Left lung (tissue), 10 donors: ENCODE results near the gene RNF144B. TPM values are rescaled to one million over a fixed set of nuclear protein-coding genes. Genes with fewer than 3 reads are reported as not detected.

Experiments used
- ATAC-seq: fragments of 200-7000 bp; cut with Tn5 transposase; one replicate; pipeline ENCODE4 v1.9.1; 2020; ENCODE audit warnings: moderate library complexity
- DNase-seq, 4 donors: peaks; one replicate each; pipeline ENCODE4 v3.0.0-alpha.2; 2013 to 2020
- H3K27ac ChIP-seq, 2 donors: fragments of 200-600 bp; sonication (generic) in 1 of 2; one replicate each; pipeline versions ENCODE4 v1.5.0 to v1.8.0; 2020 to 2021
- H3K27me3 ChIP-seq, 2 donors: fragments of 200-600 bp; sonication (generic) in 1 of 2; one replicate each; pipeline versions ENCODE4 v1.5.0 to v1.8.0; 2020 to 2021
- H3K36me3 ChIP-seq, 2 donors: fragments of 200-600 bp; sonication (generic) in 1 of 2; one replicate each; pipeline versions ENCODE4 v1.5.0 to v1.8.0; 2020 to 2021
- H3K4me1 ChIP-seq, 2 donors: fragments of 200-600 bp; one replicate each; pipeline ENCODE4 v1.8.0; 2021
- H3K4me3 ChIP-seq, 2 donors: fragments of 200-600 bp; sonication (generic) in 1 of 2; one replicate each; pipeline versions ENCODE4 v1.5.0 to v1.8.0; 2020 to 2021; ENCODE audit warnings: mild to moderate bottlenecking in 1 of 2
- H3K9me3 ChIP-seq, 2 donors: fragments of 200-600 bp; sonication (generic) in 1 of 2; one replicate each; pipeline versions ENCODE4 v1.5.0 to v1.8.0; 2020 to 2021
- intact Hi-C, 2 donors: fragments of 100-400 bp; cut with DNase I; formaldehyde crosslinking; loops; one replicate each; pipeline versions ENCODE4 v1.11.2 to v1.14.2; 2022
- polyA plus RNA-seq, 6 donors: library from polyadenylated mRNA; unstranded; fragments of 120-200 nt; gene quantifications; one replicate each; pipeline ENCODE4 v1.2.1, GENCODE V29; 2013; ENCODE audit not compliant: insufficient read length in 6 of 6
- total RNA-seq, 2 donors: library from RNA; stranded (reverse); fragmentation: NEBNext Ultra II Directional; extraction: Animal tissue kit (Norgen Biotek cat#: 25700); gene quantifications; one replicate each; pipeline ENCODE4 v1.2.1, GENCODE V29; 2021
- TF ChIP-seq, protein P1 (sequence below), 2 donors: fragments of 200-600 bp; sonication (generic) in 1 of 2; IDR thresholded peaks; one replicate each; pipeline versions ENCODE4 v1.5.0 to v1.8.0; 2021; ENCODE audit warnings: antibody characterized with exemption in 2 of 2
- donor health status: DM: no; HTN: yes; CAD: no.
- donor health status: DM: no; HTN: no; CAD: no.

RNF144B gene
- total and polyA plus RNA-seq, 8 donors = 13.9 to 74.8 (median 20.1) TPM

DNA sequence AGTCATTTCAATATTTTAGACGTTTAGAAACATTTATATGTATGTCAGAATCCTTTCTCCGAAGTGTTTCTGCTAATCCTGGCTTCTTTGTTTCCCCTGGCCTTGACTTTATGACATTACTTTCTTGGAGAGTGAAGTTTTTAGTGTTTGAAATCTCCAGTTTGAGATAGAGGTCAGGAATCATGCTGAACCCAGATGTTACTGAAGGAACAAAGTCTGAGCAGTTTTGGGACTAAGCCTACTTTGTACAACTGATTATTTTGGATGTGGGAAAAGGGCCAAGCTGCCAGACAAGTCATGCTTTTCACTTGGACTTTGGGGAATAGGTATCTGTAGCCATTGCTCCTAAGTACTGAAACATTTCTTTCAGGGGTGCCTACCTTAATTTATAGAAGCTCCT lies 2.3 kb downstream of the RNF144B start:
- Histone ChIP-seq H3K36me3 (peaks cover 0 to 8% of the 10 kb centered on the region in 2 donors), H3K27ac (peak overlapping the region; percentile 77 to 91), H3K4me3 (peak overlapping the region; percentile 42 to 61), H3K27me3 (no peaks in the 10 kb centered on the region), H3K4me1 (peaks cover 16 to 69% of the 10 kb centered on the region in 2 donors), H3K9me3 (no peaks in the 10 kb centered on the region)
- ATAC-seq (no peak), DNase-seq (no peak)
- TF ChIP-seq, protein P1, sequence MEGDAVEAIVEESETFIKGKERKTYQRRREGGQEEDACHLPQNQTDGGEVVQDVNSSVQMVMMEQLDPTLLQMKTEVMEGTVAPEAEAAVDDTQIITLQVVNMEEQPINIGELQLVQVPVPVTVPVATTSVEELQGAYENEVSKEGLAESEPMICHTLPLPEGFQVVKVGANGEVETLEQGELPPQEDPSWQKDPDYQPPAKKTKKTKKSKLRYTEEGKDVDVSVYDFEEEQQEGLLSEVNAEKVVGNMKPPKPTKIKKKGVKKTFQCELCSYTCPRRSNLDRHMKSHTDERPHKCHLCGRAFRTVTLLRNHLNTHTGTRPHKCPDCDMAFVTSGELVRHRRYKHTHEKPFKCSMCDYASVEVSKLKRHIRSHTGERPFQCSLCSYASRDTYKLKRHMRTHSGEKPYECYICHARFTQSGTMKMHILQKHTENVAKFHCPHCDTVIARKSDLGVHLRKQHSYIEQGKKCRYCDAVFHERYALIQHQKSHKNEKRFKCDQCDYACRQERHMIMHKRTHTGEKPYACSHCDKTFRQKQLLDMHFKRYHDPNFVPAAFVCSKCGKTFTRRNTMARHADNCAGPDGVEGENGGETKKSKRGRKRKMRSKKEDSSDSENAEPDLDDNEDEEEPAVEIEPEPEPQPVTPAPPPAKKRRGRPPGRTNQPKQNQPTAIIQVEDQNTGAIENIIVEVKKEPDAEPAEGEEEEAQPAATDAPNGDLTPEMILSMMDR (IDR thresholded peaks at IDR 0.05) = no peak
- intact Hi-C loops = no loop called here

GRCh38 chr6:18390476-18390875 lies 3.3 kb downstream of the RNF144B start:
- Histone ChIP-seq H3K9me3 (no peaks in the 10 kb centered on the region), H3K4me1 (peaks cover 16 to 79% of the 10 kb centered on the region in 2 donors), H3K27ac (peak overlapping the region in 1 of 2 donors; percentile 91), H3K4me3 (peak overlapping the region; percentile 42 to 61), H3K27me3 (no peaks in the 10 kb centered on the region), H3K36me3 (peaks cover 0 to 8% of the 10 kb centered on the region in 2 donors)
- TF ChIP-seq, protein P1 (IDR thresholded peaks at IDR 0.05) = no peak
- ATAC-seq (no peak), DNase-seq (no peak)
- intact Hi-C loops = no loop called here

GRCh38 chr6:18391023-18391422 lies 3.9 kb downstream of the RNF144B start:
- intact Hi-C loops = no loop called here
- H3K4me3 ChIP-seq = peak overlapping the region; percentile 42 to 61

DNA sequence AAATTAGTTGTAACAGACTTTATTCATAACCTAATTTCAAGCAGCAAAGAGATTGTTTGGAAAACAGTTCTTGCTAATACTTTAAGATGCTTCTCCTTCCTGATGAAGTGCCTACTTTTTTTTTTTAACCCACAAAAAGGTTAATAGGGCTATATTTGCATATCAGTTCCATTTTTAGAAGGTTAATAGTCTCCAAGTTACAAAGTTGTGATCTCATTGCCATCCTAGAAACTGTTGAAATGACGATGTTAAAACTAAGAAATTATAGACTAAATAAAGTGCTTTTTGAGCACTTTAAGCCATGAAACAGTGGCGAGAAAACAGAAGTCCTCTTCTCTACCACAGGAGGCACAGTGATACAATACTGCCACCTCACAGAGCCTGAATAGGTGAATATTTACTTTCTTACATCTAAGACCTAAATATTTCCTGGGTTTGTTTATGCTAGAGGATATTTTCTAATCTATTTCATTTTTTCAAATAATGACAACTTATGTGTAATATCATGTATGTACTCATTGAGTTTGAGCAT lies 5.3 kb downstream of the RNF144B start:
- no peaks in the 10 kb centered on the region for H3K9me3 ChIP-seq
- H3K27ac ChIP-seq = peak overlapping the region in 1 of 2 donors; percentile 16
- TF ChIP-seq, protein P1 (IDR thresholded peaks at IDR 0.05) = peak in 1 of 2 donors; percentile 15
- ATAC-seq (no peak), DNase-seq (no peak)
- H3K36me3 ChIP-seq = peaks cover 0 to 16% of the 10 kb centered on the region in 2 donors
- peak overlapping the region in 1 of 2 donors; percentile 61 for H3K4me3 ChIP-seq
- H3K4me1 ChIP-seq = peaks cover 7 to 85% of the 10 kb centered on the region in 2 donors
- no peaks in the 10 kb centered on the region for H3K27me3 ChIP-seq
- intact Hi-C loops = no loop called here

More at GRCh38 chr6:18391023-18391422, 3.9 kb downstream of the RNF144B start:
- ATAC-seq (peak; percentile 28), DNase-seq (no peak)
- H3K27ac ChIP-seq = peak overlapping the region in 1 of 2 donors; percentile 91
- peaks cover 16 to 84% of the 10 kb centered on the region in 2 donors for H3K4me1 ChIP-seq
- H3K27me3 ChIP-seq = no peaks in the 10 kb centered on the region
- TF ChIP-seq, protein P1 (IDR thresholded peaks at IDR 0.05) = no peak
- no peaks in the 10 kb centered on the region for H3K9me3 ChIP-seq
- H3K36me3 ChIP-seq = peaks cover 0 to 8% of the 10 kb centered on the region in 2 donors

- TF ChIP-seq, protein P1 (IDR thresholded peaks at IDR 0.05) = no peak
- no peaks in the 10 kb centered on the region for H3K9me3 ChIP-seq
- H3K4me3 ChIP-seq = peak overlapping the region in 1 of 2 donors; percentile 61
- H3K27me3 ChIP-seq = no peaks in the 10 kb centered on the region
- DNase-seq (no peak), ATAC-seq (no peak)
- peaks cover 0 to 20% of the 10 kb centered on the region in 2 donors for H3K36me3 ChIP-seq
- intact Hi-C loops = no loop called here
- no peak overlapping the region for H3K27ac ChIP-seq
- peaks cover 7 to 95% of the 10 kb centered on the region in 2 donors for H3K4me1 ChIP-seq
Measured at GRCh38 chr6:18393698-18394097, 6.5 kb downstream of the RNF144B start.
